Endodermal cell (in vitro differentiated cells): Measurements from ENCODE around the gene PKM. TPM values are rescaled to one million over a fixed set of nuclear protein-coding genes. Genes with fewer than 3 reads are reported as not detected.

Experiments
- DNase-seq: peaks from one replicate; pipeline ENCODE4 v3.0.0-alpha.2; 2017
- H3K27ac ChIP-seq: 2 replicates; pipeline ENCODE4 v1.5.1; 2013; ENCODE audit warnings: mild to moderate bottlenecking, low read depth, low read length, moderate library complexity
- H3K27me3 ChIP-seq: 2 replicates; pipeline ENCODE4 v1.6.1; 2013; ENCODE audit warnings: mild to moderate bottlenecking, low read length, moderate library complexity; ENCODE audit not compliant: insufficient read depth, control insufficient read depth, poor library complexity, severe bottlenecking
- H3K36me3 ChIP-seq: 2 replicates; pipeline ENCODE4 v1.7.0; 2013; ENCODE audit warnings: mild to moderate bottlenecking, low read length, moderate library complexity; ENCODE audit not compliant: control insufficient read depth, insufficient read depth
- H3K4me1 ChIP-seq: one replicate; pipeline ENCODE4 v1.7.0; 2013; ENCODE audit warnings: low read length; ENCODE audit not compliant: control insufficient read depth, insufficient read depth
- H3K4me3 ChIP-seq: 2 replicates; pipeline ENCODE4 v1.5.1; 2013; ENCODE audit warnings: mild to moderate bottlenecking, low read length, moderate library complexity
- H3K9ac ChIP-seq: 2 replicates; pipeline ENCODE4 v1.6.1; 2013; ENCODE audit warnings: mild to moderate bottlenecking, low read length, moderate library complexity; ENCODE audit not compliant: poor library complexity, severe bottlenecking; ENCODE audit errors: extremely low read depth
- H3K9me3 ChIP-seq: 2 replicates; pipeline ENCODE4 v1.6.1; 2013; ENCODE audit warnings: mild to moderate bottlenecking, low read length, moderate library complexity; ENCODE audit not compliant: control insufficient read depth
- H3K27ac Mint-ChIP-seq: 2 replicates; pipeline ENCODE4 v1.8.0; 2020; ENCODE audit warnings: mixed read lengths
- H3K27me3 Mint-ChIP-seq: 2 replicates; pipeline ENCODE4 v1.8.0; 2021; ENCODE audit warnings: mild to moderate bottlenecking, mixed read lengths; ENCODE audit not compliant: insufficient read depth
- H3K36me3 Mint-ChIP-seq: 2 replicates; pipeline ENCODE4 v1.8.0; 2020; ENCODE audit warnings: low read depth, mixed read lengths
- H3K4me1 Mint-ChIP-seq: 2 replicates; pipeline ENCODE4 v1.8.0; 2020; ENCODE audit warnings: mixed read lengths
- H3K4me3 Mint-ChIP-seq: 2 replicates; pipeline ENCODE4 v1.8.0; 2020; ENCODE audit warnings: mild to moderate bottlenecking, moderate library complexity, mixed read lengths
- H3K9me3 Mint-ChIP-seq: 2 replicates; pipeline ENCODE4 v1.8.0; 2020; ENCODE audit warnings: mild to moderate bottlenecking, mixed read lengths
- CTCF ChIP-seq: fragments of 200-600 bp; sonication (generic); conservative IDR thresholded peaks from 2 replicates; pipeline ENCODE4 v1.5.0; 2021; ENCODE audit warnings: antibody characterized with exemption, mild to moderate bottlenecking
- WGBS, 2 experiments: methylation state at CpG; one replicate each; pipeline versions ENCODE4 v1.1.5 to v1.1.7; 2013; ENCODE audit warnings: missing lambda C conversion rate in 2 of 2, mixed read lengths in 1 of 2; ENCODE audit not compliant: insufficient coverage in 1 of 2, insufficient read length in 1 of 2; 5-methylcytosine and 5-hydroxymethylcytosine counted together
- total RNA-seq, 2 donors: library from RNA; stranded (reverse); fragmentation: NEBNext Ultra II Directional in 1 of 2; extraction: Animal tissue kit (Norgen Biotek cat#: 25700) in 1 of 2; gene quantifications; 2 replicates in 1 of 2; 3 replicates in 1 of 2; pipeline ENCODE4 v1.2.1, GENCODE V29; 2021

Gene PKM
- total RNA-seq, 2 donors from 2014 or later, result 2,197 to 2,355 TPM

DNA sequence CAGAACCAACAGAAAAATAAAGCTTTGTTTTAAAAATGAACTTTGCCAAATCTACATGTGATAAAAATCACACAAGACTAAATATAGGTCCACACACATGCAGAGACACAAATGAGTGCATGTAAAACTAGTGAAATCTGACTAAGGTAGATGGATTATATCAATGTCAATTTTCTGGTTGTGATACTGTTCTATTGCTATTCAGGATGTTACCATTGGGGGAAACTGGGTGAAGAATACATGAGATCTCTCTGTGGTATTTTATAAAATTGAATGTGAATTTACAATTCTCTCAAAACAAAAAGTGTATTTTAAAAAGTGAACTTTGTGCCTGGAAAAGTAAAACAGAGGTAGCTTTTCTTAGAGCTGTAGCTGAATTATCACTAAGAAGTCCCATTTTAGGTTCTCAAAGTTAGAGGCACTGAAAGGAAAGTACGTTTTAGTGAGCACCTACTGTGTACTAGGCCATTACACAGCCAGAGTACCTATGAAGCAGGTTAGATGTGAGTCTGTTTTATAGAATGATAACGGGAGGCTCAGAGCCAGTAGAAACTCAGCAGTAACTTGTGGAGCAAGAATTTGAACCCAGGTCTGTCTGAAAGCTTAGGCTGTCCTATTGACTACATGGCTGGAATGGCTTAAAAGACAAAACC, 41.6 kb downstream of the PKM start:
- TF ChIP-seq CTCF, result no peak
- peaks cover 20% of the 10 kb centered on the region for H3K27me3 Mint-ChIP-seq
- DNase-seq, result no peak
- no peaks in the 10 kb centered on the region for H3K4me1 ChIP-seq
- peaks cover 11% of the 10 kb centered on the region for H3K4me1 Mint-ChIP-seq
- H3K36me3 ChIP-seq, result no peaks in the 10 kb centered on the region
- no peak overlapping the region for H3K4me3 Mint-ChIP-seq
- H3K27me3 ChIP-seq, result peaks cover 13% of the 10 kb centered on the region
- no peak overlapping the region for H3K4me3 ChIP-seq
- H3K27ac Mint-ChIP-seq, result no peak overlapping the region
- H3K9ac ChIP-seq, result no peak overlapping the region
- peaks cover 4% of the 10 kb centered on the region for H3K9me3 ChIP-seq
- WGBS, 2 experiments, result 86 to 100% methylated on average over 1 to 2 of the region's 2 CpGs
- no peaks in the 10 kb centered on the region for H3K9me3 Mint-ChIP-seq
- H3K36me3 Mint-ChIP-seq, result no peaks in the 10 kb centered on the region
- H3K27ac ChIP-seq, result no peak overlapping the region

- Mint-ChIP-seq H3K4me1 (peaks cover 7% of the 10 kb centered on the region), H3K4me3 (peak overlapping the region; percentile 45), H3K27ac (peak overlapping the region; percentile 8), H3K27me3 (peaks cover 29% of the 10 kb centered on the region), H3K9me3 (no peaks in the 10 kb centered on the region), H3K36me3 (no peaks in the 10 kb centered on the region)
- Histone ChIP-seq H3K4me3 (peak overlapping the region; percentile 61), H3K4me1 (peaks cover 5% of the 10 kb centered on the region), H3K9me3 (peaks cover 2% of the 10 kb centered on the region), H3K36me3 (no peaks in the 10 kb centered on the region), H3K27me3 (peaks cover 30% of the 10 kb centered on the region), H3K9ac (peak overlapping the region; percentile 13), H3K27ac (no peak overlapping the region)
- DNase-seq, result peak; percentile 88
- TF ChIP-seq CTCF, result no peak
- WGBS, 2 experiments, result 15 to 21% methylated on average over 12 to 34 of the region's 34 CpGs
Observed at GRCh38 chr15:72184165-72184811, 46.7 kb downstream of the PKM start.

- 30 to 67% methylated on average over 2 to 12 of the region's 12 CpGs for WGBS, 2 experiments
- Histone ChIP-seq H3K27ac (no peak overlapping the region), H3K4me1 (peaks cover 5% of the 10 kb centered on the region), H3K27me3 (peaks cover 30% of the 10 kb centered on the region), H3K9me3 (no peaks in the 10 kb centered on the region), H3K36me3 (no peaks in the 10 kb centered on the region), H3K4me3 (peak overlapping the region; percentile 61), H3K9ac (no peak overlapping the region)
- no peaks in the 10 kb centered on the region for H3K36me3 Mint-ChIP-seq
- H3K27ac Mint-ChIP-seq, result no peak overlapping the region
- no peak for DNase-seq
- no peak for TF ChIP-seq CTCF
- H3K4me1 Mint-ChIP-seq, result peaks cover 7% of the 10 kb centered on the region
- peaks cover 29% of the 10 kb centered on the region for H3K27me3 Mint-ChIP-seq
- H3K4me3 Mint-ChIP-seq, result peak overlapping the region; percentile 45
- no peaks in the 10 kb centered on the region for H3K9me3 Mint-ChIP-seq
Observed at GRCh38 chr15:72183781-72184164, 47.2 kb downstream of the PKM start.
